ENCODE measurements around the gene WDR38.

Gene WDR38

GRCh38 chr9:124852829-124853531 lies at the start of gene WDR38:
Gene WDR38, plus strand, starts transcription at chr9:124853460. Its CDS starts 72 bp downstream, at chr9:124853532.
- H2AFZ ChIP-seq (ENCODE audit: low read length), result no peak within 1 kb of the TSS
- H3K9me3 ChIP-seq (ENCODE audit: low read length), result no peaks in the 10 kb centered on the region
- H3K27me3 ChIP-seq (ENCODE audit: insufficient read depth, low read length), result no peaks in the 10 kb centered on the region; the same call in 1 of the 2 replicates
- H3K9ac ChIP-seq (ENCODE audit: low read length), result peak within 1 kb of the TSS; percentile 25; the same call in 1 of the 2 replicates
- peak within 1 kb of the TSS; percentile 75 for H3K4me2 ChIP-seq (ENCODE audit: low read length)
- peak within 1 kb of the TSS; percentile 44 for H3K4me3 ChIP-seq (ENCODE audit: low read depth, low read length, poor library complexity, severe bottlenecking)
- H3K9me2 ChIP-seq (ENCODE audit: low read depth, low read length), result no peaks in the 10 kb centered on the region
- 0 out of 2 replicates have a peak, but pooled peaks cover 9% of the 10 kb centered on the region for H3F3A ChIP-seq (ENCODE audit: insufficient read depth, low read length)
- no peaks in the 10 kb centered on the region for H3K79me2 ChIP-seq (ENCODE audit: insufficient read depth, low read length)
- peaks cover 18% of the 10 kb centered on the region for H3K4me1 ChIP-seq (ENCODE audit: insufficient read depth, low read length, severe bottlenecking)
- no peaks in the 10 kb centered on the region for H4K20me1 ChIP-seq (ENCODE audit: insufficient read depth, low read length)
- no peak within 1 kb of the TSS for H3K27ac ChIP-seq (ENCODE audit: low read depth, low read length, poor library complexity, severe bottlenecking)
- peaks cover 20% of the 10 kb centered on the region for H3K36me3 ChIP-seq (ENCODE audit: insufficient read depth, low read length)
- TF ChIP-seq EZH2 (IDR thresholded peaks at IDR 0.05; ENCODE audit: borderline replicate concordance, low read length) (no peak), CTCF (IDR thresholded peaks at IDR 0.05; ENCODE audit: low read length) (peak; percentile 98)

GRCh38 chr9:124803911-124804310 lies 49.3 kb upstream of the WDR38 start:
- Histone ChIP-seq H3K4me1 (ENCODE audit: insufficient read depth, low read length, severe bottlenecking) (peaks cover 9% of the 10 kb centered on the region), H3K27me3 (ENCODE audit: insufficient read depth, low read length) (no peaks in the 10 kb centered on the region), H3K79me2 (ENCODE audit: insufficient read depth, low read length) (no peaks in the 10 kb centered on the region), H3K36me3 (ENCODE audit: insufficient read depth, low read length) (no peaks in the 10 kb centered on the region; the same call in 1 of the 2 replicates), H3K4me3 (ENCODE audit: low read depth, low read length, poor library complexity, severe bottlenecking) (no peak overlapping the region), H3F3A (ENCODE audit: insufficient read depth, low read length) (no peaks in the 10 kb centered on the region), H3K9me3 (ENCODE audit: low read length) (no peaks in the 10 kb centered on the region), H3K9ac (ENCODE audit: low read length) (no peak overlapping the region), H4K20me1 (ENCODE audit: insufficient read depth, low read length) (no peaks in the 10 kb centered on the region), H3K9me2 (ENCODE audit: low read depth, low read length) (no peaks in the 10 kb centered on the region), H3K4me2 (ENCODE audit: low read length) (no peak overlapping the region), H2AFZ (ENCODE audit: low read length) (no peak overlapping the region), H3K27ac (ENCODE audit: low read depth, low read length, poor library complexity, severe bottlenecking) (no peak overlapping the region)
- TF ChIP-seq EZH2 (IDR thresholded peaks at IDR 0.05; ENCODE audit: borderline replicate concordance, low read length) (no peak), CTCF (IDR thresholded peaks at IDR 0.05; ENCODE audit: low read length) (no peak)

- H3K4me3 ChIP-seq (ENCODE audit: low read depth, low read length, poor library complexity, severe bottlenecking), result no peak overlapping the region
- no peak overlapping the region for H2AFZ ChIP-seq (ENCODE audit: low read length)
- no peaks in the 10 kb centered on the region for H3K27me3 ChIP-seq (ENCODE audit: insufficient read depth, low read length)
- 0 out of 2 replicates have a peak, but pooled peaks cover 3% of the 10 kb centered on the region for H3K36me3 ChIP-seq (ENCODE audit: insufficient read depth, low read length)
- TF ChIP-seq EZH2 (IDR thresholded peaks at IDR 0.05; ENCODE audit: borderline replicate concordance, low read length) (no peak), CTCF (IDR thresholded peaks at IDR 0.05; ENCODE audit: low read length) (no peak)
- no peaks in the 10 kb centered on the region for H3K79me2 ChIP-seq (ENCODE audit: insufficient read depth, low read length)
- H3K9me3 ChIP-seq (ENCODE audit: low read length), result no peaks in the 10 kb centered on the region
- H3F3A ChIP-seq (ENCODE audit: insufficient read depth, low read length), result no peaks in the 10 kb centered on the region
- H3K9me2 ChIP-seq (ENCODE audit: low read depth, low read length), result no peaks in the 10 kb centered on the region
- no peak overlapping the region for H3K27ac ChIP-seq (ENCODE audit: low read depth, low read length, poor library complexity, severe bottlenecking)
- H4K20me1 ChIP-seq (ENCODE audit: insufficient read depth, low read length), result no peaks in the 10 kb centered on the region
- H3K4me2 ChIP-seq (ENCODE audit: low read length), result no peak overlapping the region
- peaks cover 7% of the 10 kb centered on the region for H3K4me1 ChIP-seq (ENCODE audit: insufficient read depth, low read length, severe bottlenecking)
- H3K9ac ChIP-seq (ENCODE audit: low read length), result no peak overlapping the region
These were observed 48.1 kb upstream of the WDR38 start for GRCh38 chr9:124805186-124805585.
